ENCODE results near the gene LBH. TPM values are rescaled to one million over a fixed set of nuclear protein-coding genes. Genes with fewer than 3 reads are reported as not detected.

Gene LBH
- total and polyA plus RNA-seq, 2 experiments from 2014 or later = 17.5 to 30.3 TPM

- TF ChIP-seq ZNF462 (CRISPR knock-in tag; IDR thresholded peaks at IDR 0.05) = no peak
- no peak for TF ChIP-seq CTCF (conservative IDR thresholded peaks at IDR 0.05; ENCODE audit: low read depth in 2 of 2)
- TF ChIP-seq NANOG (IDR thresholded peaks at IDR 0.05; ENCODE audit: borderline replicate concordance) = no peak
- TF ChIP-seq ETS1 (IDR thresholded peaks at IDR 0.05) = no peak
- no peak for TF ChIP-seq ZNF331 (CRISPR knock-in tag; IDR thresholded peaks at IDR 0.05; ENCODE audit: low read depth)
- no peak for TF ChIP-seq EZH2 (IDR thresholded peaks at IDR 0.05; ENCODE audit: low read depth, unreplicated experiment)
- no peak for TF ChIP-seq EZH2phosphoT487 (IDR thresholded peaks at IDR 0.05; ENCODE audit: unreplicated experiment)
- TF ChIP-seq CREB1 (CRISPR knock-in tag; IDR thresholded peaks at IDR 0.05; ENCODE audit: low read depth) = no peak
- no peak for TF ChIP-seq JUNB (IDR thresholded peaks at IDR 0.05; ENCODE audit: unreplicated experiment)
- no peak for TF ChIP-seq POLR2AphosphoS5 (IDR thresholded peaks at IDR 0.05; ENCODE audit: low read depth)
- TF ChIP-seq STAT1 (IDR thresholded peaks at IDR 0.05; ENCODE audit: unreplicated experiment) = no peak
These were observed 49.5 kb downstream of the LBH start (continued) for GRCh38 chr2:30280596-30281434.
